Gastroesophageal sphincter (tissue), 3 donors: ENCODE measurements around the gene ST6GALNAC6.

Source experiments
- POLR2A ChIP-seq, 2 donors: fragments of 450-650 bp; IDR thresholded peaks; one replicate each; pipeline ENCODE4 v1.6.1; 2017; ENCODE audit warnings: antibody characterized with exemption in 2 of 2, mild to moderate bottlenecking in 2 of 2, moderate library complexity in 1 of 2
- POLR2AphosphoS5 ChIP-seq: sonication (generic); formaldehyde crosslinking; IDR thresholded peaks from one replicate; pipeline ENCODE4 v1.6.1; 2017; ENCODE audit warnings: antibody characterized with exemption
- TF ChIP-seq, protein P1 (sequence below), 4 experiments: fragments of 200-600 bp in 2 of 4; fragments of 450-650 bp in 2 of 4; sonication (generic) in 1 of 4; IDR thresholded peaks; one replicate each; pipeline ENCODE4 v1.5.1; 2017 to 2019; ENCODE audit warnings: antibody characterized with exemption in 4 of 4, mild to moderate bottlenecking in 2 of 4, moderate library complexity in 2 of 4

DNA sequence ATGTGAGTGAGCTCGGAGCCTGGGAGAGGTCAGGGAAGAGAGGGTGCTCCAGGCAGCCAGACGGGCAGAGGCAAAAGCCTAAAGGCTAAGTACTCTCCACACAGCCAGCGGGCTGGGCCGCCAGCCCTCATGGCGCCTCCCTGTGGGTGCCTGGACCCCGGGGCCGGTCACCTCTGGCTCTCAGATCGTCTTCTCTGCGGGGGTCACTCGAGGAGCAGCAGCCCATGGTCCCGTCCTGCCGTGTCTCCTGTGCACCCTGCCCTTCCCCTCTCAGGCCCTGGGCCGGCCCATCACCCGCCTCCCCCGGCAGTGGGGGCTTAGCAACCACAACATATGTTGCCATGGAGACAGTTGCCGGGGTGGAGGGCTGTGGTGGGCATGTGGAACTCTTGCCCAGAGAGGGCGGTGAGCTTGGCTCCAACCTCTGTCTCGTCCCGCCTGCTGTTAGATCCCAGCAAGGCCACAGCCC lies 26.1 kb downstream of the ST6GALNAC6 start:
- TF ChIP-seq, protein P1, sequence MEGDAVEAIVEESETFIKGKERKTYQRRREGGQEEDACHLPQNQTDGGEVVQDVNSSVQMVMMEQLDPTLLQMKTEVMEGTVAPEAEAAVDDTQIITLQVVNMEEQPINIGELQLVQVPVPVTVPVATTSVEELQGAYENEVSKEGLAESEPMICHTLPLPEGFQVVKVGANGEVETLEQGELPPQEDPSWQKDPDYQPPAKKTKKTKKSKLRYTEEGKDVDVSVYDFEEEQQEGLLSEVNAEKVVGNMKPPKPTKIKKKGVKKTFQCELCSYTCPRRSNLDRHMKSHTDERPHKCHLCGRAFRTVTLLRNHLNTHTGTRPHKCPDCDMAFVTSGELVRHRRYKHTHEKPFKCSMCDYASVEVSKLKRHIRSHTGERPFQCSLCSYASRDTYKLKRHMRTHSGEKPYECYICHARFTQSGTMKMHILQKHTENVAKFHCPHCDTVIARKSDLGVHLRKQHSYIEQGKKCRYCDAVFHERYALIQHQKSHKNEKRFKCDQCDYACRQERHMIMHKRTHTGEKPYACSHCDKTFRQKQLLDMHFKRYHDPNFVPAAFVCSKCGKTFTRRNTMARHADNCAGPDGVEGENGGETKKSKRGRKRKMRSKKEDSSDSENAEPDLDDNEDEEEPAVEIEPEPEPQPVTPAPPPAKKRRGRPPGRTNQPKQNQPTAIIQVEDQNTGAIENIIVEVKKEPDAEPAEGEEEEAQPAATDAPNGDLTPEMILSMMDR (IDR thresholded peaks at IDR 0.05), result no peak
- TF ChIP-seq POLR2A (IDR thresholded peaks at IDR 0.05) (no peak), POLR2AphosphoS5 (no peak)
